HepG2 (cell line): ENCODE measurements around the gene DDX28. TPM values are rescaled to one million over a fixed set of nuclear protein-coding genes. Genes with fewer than 3 reads are reported as not detected.
A peak's percentile ranks its signal among the peaks of the same experiment; 100 is the strongest.

Source experiments
- BORCS8-MEF2B ChIP-seq: sonication (generic); formaldehyde crosslinking; IDR thresholded peaks from 2 replicates; pipeline ENCODE4 v1.8.0; 2022; ENCODE audit warnings: mild to moderate bottlenecking, missing genetic modification reagents
- HOXA5 ChIP-seq: sonication (generic); formaldehyde crosslinking; IDR thresholded peaks from 2 replicates; pipeline ENCODE4 v1.4.0; 2020; ENCODE audit warnings: missing genetic modification reagents
- KDM2A ChIP-seq: sonication (generic); formaldehyde crosslinking; IDR thresholded peaks from 2 replicates; pipeline ENCODE4 v1.4.0; 2020; ENCODE audit warnings: low read depth, missing genetic modification reagents, borderline replicate concordance
- MEIS1 ChIP-seq: sonication (generic); formaldehyde crosslinking; IDR thresholded peaks from 2 replicates; pipeline ENCODE4 v1.9.0; 2021; ENCODE audit warnings: mild to moderate bottlenecking, missing genetic modification reagents, moderate library complexity, borderline replicate concordance
- SKI ChIP-seq: fragments of 450-650 bp; IDR thresholded peaks from one replicate; pipeline ENCODE4 v1.6.1; 2018; ENCODE audit warnings: mild to moderate bottlenecking; ENCODE audit not compliant: partially characterized antibody
- ZNF12 ChIP-seq: sonication (generic); formaldehyde crosslinking; IDR thresholded peaks from 2 replicates; pipeline ENCODE4 v1.5.0; 2020; ENCODE audit warnings: missing genetic modification reagents
- ZNF34 ChIP-seq: sonication (generic); formaldehyde crosslinking; IDR thresholded peaks from 2 replicates; pipeline ENCODE4 v1.4.0; 2020; ENCODE audit warnings: mild to moderate bottlenecking, missing genetic modification reagents, borderline replicate concordance
- ZNF678 ChIP-seq: sonication (generic); formaldehyde crosslinking; IDR thresholded peaks from 2 replicates; pipeline ENCODE4 v1.4.0; 2020; ENCODE audit warnings: mild to moderate bottlenecking, missing genetic modification reagents
- ZNF782 ChIP-seq: sonication (generic); formaldehyde crosslinking; IDR thresholded peaks from 2 replicates; pipeline ENCODE4 v1.4.0; 2020; ENCODE audit warnings: missing genetic modification reagents, mild to moderate bottlenecking, borderline replicate concordance
- ZZZ3 ChIP-seq: sonication (generic); formaldehyde crosslinking; IDR thresholded peaks from 2 replicates; pipeline ENCODE4 v1.4.0; 2020; ENCODE audit warnings: missing genetic modification reagents, mild to moderate bottlenecking, borderline replicate concordance
- polyA plus RNA-seq, 8 experiments: library from polyadenylated mRNA; depleted of rRNA in 3 of 8; stranded (reverse) in 7 of 8; unstranded in 1 of 8; fragments of >200 nt; fragmentation: Illumina TruSeq in 4 of 8; extraction: Trizol in 4 of 8; gene quantifications; 2 replicates each; pipeline versions ENCODE4 v1.2.1 to v1.2.3, GENCODE V29; 2011 to 2016; ENCODE audit warnings: low read depth in 4 of 8, missing spikeins in 1 of 8, mixed read lengths in 1 of 8; ENCODE audit not compliant: insufficient read depth in 1 of 8
- total RNA-seq, 5 experiments: library from RNA; depleted of rRNA; stranded (reverse); fragments of >200 nt; fragmentation: Illumina TruSeq; extraction: Trizol; gene quantifications; 2 replicates each; pipeline ENCODE4 v1.2.3, GENCODE V29; 2016; ENCODE audit warnings: low read depth in 1 of 5
- TF ChIP-seq, protein P1 (sequence below): sonication (generic); formaldehyde crosslinking; IDR thresholded peaks from 2 replicates; pipeline ENCODE4 v1.9.0; 2022; ENCODE audit warnings: low read depth, missing genetic modification reagents
- TF ChIP-seq, protein P2 (sequence below): sonication (generic); formaldehyde crosslinking; IDR thresholded peaks from 2 replicates; pipeline ENCODE4 v1.4.0; 2020; ENCODE audit warnings: low read depth, mild to moderate bottlenecking, missing genetic modification reagents
- TF ChIP-seq, protein P3 (sequence below): sonication (generic); formaldehyde crosslinking; IDR thresholded peaks from 2 replicates; pipeline ENCODE4 v1.5.0; 2020; ENCODE audit warnings: mild to moderate bottlenecking, low read depth, missing genetic modification reagents, borderline replicate concordance
- TF ChIP-seq, protein P4 (sequence below): sonication (generic); formaldehyde crosslinking; IDR thresholded peaks from 2 replicates; pipeline ENCODE4 v1.9.0; 2022; ENCODE audit warnings: missing genetic modification reagents, mild to moderate bottlenecking, borderline replicate concordance
- TF ChIP-seq, protein P5 (sequence below): sonication (generic); formaldehyde crosslinking; IDR thresholded peaks from 2 replicates; pipeline ENCODE4 v1.5.0; 2020; ENCODE audit warnings: mild to moderate bottlenecking, missing genetic modification reagents
- TF ChIP-seq, protein P6 (sequence below): sonication (generic); formaldehyde crosslinking; IDR thresholded peaks from 2 replicates; pipeline ENCODE4 v1.4.0; 2020; ENCODE audit warnings: missing genetic modification reagents

The DDX28 gene
- total and polyA plus RNA-seq, 2 of the 13 experiments (the other 11 are each of a cell fraction or from before 2014, with no cell fraction given), result 14.1 to 16.4 TPM

DNA sequence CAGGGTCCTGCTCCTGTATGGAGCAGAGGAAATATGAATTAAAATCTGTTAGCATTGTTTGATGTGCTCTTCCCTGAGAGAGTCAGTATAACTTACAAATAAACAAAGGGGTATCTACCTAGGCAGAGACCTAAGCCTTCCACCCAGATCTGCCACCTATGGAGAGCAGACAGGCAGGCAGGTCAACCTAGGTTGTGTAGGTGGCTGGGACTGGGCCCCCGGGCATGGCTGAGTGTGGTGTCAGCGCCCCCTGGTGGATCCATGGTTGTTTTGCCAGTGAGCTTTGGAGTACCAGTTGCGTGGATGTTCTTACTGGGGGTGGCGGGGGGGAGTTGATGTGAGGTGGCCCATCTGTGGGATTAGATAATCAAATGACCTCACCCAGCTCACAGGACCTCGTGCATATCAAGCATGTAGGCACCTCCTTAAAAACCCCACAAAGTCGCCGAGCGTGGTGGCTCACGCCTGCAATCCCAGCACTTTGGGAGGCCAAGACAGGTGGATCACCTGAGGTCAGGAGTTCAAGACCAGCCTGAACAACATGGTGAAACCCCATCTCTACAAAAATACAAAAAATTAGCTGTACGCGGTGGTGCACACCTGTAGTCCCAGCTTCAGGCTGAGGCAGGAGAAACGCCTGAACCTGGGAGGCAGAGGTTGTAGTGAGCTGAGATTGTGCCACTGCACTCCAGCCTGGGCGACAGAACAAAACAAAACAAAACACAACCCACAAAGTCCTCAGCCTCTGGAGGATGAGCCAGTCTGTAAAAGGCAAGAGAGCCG, 17.7 kb upstream of the DDX28 start (continued):
- TF ChIP-seq, protein P1, sequence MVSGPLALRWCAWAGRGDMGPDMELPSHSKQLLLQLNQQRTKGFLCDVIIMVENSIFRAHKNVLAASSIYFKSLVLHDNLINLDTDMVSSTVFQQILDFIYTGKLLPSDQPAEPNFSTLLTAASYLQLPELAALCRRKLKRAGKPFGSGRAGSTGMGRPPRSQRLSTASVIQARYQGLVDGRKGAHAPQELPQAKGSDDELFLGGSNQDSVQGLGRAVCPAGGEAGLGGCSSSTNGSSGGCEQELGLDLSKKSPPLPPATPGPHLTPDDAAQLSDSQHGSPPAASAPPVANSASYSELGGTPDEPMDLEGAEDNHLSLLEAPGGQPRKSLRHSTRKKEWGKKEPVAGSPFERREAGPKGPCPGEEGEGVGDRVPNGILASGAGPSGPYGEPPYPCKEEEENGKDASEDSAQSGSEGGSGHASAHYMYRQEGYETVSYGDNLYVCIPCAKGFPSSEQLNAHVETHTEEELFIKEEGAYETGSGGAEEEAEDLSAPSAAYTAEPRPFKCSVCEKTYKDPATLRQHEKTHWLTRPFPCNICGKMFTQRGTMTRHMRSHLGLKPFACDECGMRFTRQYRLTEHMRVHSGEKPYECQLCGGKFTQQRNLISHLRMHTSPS (CRISPR knock-in tag), result peak; percentile 41; the same call in 1 of the 2 replicates
- TF ChIP-seq MEIS1 (peak; percentile 43; the same call in 1 of the 2 replicates), BORCS8-MEF2B (CRISPR knock-in tag) (peak; percentile 70; the same call in 1 of the 2 replicates), KDM2A (CRISPR knock-in tag) (peak; percentile 75), ZNF34 (CRISPR knock-in tag) (0 out of 2 replicates have a peak, but pooled peaks have one; percentile 65), ZNF12 (0 out of 2 replicates have a peak, but pooled peaks have one; percentile 21), ZZZ3 (CRISPR knock-in tag) (no peak), SKI (peak; percentile 61), HOXA5 (CRISPR knock-in tag) (0 out of 2 replicates have a peak, but pooled peaks have one; percentile 19), ZNF782 (CRISPR knock-in tag) (peak; percentile 61; the same call in 1 of the 2 replicates), ZNF678 (CRISPR knock-in tag) (0 out of 2 replicates have a peak, but pooled peaks have one; percentile 61)
- TF ChIP-seq, protein P2, sequence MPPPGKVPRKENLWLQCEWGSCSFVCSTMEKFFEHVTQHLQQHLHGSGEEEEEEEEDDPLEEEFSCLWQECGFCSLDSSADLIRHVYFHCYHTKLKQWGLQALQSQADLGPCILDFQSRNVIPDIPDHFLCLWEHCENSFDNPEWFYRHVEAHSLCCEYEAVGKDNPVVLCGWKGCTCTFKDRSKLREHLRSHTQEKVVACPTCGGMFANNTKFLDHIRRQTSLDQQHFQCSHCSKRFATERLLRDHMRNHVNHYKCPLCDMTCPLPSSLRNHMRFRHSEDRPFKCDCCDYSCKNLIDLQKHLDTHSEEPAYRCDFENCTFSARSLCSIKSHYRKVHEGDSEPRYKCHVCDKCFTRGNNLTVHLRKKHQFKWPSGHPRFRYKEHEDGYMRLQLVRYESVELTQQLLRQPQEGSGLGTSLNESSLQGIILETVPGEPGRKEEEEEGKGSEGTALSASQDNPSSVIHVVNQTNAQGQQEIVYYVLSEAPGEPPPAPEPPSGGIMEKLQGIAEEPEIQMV (CRISPR knock-in tag), result 0 out of 2 replicates have a peak, but pooled peaks have one; percentile 42
- TF ChIP-seq, protein P3, sequence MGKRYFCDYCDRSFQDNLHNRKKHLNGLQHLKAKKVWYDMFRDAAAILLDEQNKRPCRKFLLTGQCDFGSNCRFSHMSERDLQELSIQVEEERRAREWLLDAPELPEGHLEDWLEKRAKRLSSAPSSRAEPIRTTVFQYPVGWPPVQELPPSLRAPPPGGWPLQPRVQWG, result no peak
- TF ChIP-seq, protein P4, sequence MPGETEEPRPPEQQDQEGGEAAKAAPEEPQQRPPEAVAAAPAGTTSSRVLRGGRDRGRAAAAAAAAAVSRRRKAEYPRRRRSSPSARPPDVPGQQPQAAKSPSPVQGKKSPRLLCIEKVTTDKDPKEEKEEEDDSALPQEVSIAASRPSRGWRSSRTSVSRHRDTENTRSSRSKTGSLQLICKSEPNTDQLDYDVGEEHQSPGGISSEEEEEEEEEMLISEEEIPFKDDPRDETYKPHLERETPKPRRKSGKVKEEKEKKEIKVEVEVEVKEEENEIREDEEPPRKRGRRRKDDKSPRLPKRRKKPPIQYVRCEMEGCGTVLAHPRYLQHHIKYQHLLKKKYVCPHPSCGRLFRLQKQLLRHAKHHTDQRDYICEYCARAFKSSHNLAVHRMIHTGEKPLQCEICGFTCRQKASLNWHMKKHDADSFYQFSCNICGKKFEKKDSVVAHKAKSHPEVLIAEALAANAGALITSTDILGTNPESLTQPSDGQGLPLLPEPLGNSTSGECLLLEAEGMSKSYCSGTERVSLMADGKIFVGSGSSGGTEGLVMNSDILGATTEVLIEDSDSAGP (CRISPR knock-in tag), result peak; percentile 55; the same call in 1 of the 2 replicates
- TF ChIP-seq, protein P5, sequence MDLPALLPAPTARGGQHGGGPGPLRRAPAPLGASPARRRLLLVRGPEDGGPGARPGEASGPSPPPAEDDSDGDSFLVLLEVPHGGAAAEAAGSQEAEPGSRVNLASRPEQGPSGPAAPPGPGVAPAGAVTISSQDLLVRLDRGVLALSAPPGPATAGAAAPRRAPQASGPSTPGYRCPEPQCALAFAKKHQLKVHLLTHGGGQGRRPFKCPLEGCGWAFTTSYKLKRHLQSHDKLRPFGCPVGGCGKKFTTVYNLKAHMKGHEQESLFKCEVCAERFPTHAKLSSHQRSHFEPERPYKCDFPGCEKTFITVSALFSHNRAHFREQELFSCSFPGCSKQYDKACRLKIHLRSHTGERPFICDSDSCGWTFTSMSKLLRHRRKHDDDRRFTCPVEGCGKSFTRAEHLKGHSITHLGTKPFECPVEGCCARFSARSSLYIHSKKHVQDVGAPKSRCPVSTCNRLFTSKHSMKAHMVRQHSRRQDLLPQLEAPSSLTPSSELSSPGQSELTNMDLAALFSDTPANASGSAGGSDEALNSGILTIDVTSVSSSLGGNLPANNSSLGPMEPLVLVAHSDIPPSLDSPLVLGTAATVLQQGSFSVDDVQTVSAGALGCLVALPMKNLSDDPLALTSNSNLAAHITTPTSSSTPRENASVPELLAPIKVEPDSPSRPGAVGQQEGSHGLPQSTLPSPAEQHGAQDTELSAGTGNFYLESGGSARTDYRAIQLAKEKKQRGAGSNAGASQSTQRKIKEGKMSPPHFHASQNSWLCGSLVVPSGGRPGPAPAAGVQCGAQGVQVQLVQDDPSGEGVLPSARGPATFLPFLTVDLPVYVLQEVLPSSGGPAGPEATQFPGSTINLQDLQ (CRISPR knock-in tag), result no peak
- TF ChIP-seq, protein P6, sequence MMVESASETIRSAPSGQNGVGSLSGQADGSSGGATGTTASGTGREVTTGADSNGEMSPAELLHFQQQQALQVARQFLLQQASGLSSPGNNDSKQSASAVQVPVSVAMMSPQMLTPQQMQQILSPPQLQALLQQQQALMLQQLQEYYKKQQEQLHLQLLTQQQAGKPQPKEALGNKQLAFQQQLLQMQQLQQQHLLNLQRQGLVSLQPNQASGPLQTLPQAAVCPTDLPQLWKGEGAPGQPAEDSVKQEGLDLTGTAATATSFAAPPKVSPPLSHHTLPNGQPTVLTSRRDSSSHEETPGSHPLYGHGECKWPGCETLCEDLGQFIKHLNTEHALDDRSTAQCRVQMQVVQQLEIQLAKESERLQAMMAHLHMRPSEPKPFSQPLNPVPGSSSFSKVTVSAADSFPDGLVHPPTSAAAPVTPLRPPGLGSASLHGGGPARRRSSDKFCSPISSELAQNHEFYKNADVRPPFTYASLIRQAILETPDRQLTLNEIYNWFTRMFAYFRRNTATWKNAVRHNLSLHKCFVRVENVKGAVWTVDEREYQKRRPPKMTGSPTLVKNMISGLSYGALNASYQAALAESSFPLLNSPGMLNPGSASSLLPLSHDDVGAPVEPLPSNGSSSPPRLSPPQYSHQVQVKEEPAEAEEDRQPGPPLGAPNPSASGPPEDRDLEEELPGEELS (CRISPR knock-in tag), result no peak
